ENCODE results near the gene POLR1C.

Gene POLR1C

DNA sequence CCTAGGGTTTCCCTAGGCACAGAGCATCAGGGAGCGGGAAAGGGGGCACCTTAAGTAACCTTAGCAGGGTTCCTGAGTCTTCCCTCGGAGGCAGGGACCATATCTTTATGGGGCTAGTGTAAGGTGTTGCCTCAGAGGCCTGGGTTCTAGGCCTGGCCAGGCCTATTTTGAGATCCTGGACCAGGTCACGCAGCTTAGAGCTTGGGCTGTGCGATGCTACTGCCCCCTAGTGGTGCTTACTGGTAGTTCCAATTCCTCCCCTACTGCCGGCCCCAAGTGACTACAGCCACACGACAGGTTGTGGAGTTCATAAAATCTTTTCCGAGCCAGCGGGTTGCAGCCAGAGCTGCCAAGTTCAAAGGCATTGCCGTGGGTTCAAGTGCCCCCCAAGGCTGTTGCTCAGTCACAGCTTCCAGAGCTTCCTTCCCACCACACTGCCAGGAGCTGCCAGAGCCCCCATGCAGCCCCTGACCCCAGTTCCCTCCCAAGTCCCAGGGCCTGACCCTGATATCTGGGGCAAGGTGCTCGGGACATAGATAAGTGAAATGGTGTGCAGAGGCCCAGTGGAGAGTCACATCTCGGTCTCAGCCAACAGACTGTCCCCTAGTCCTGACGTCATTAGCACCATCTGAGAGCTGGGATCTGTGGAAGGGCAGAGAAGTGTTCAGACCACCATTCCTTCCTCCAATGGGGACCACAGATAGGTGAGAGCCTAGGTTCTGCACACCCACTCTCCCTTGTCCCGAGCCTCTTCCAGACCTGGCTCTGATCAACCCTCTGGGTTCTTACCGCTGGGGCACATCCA, 10.0 kb upstream of the POLR1C start:
- TF ChIP-seq EP300 (IDR thresholded peaks at IDR 0.05; ENCODE audit: borderline replicate concordance): no peak
- TF ChIP-seq RAD21 (IDR thresholded peaks at IDR 0.05; ENCODE audit: low read depth): peak; percentile 94
- no peak for TF ChIP-seq ZBTB7A (IDR thresholded peaks at IDR 0.05; ENCODE audit: low read depth)
- no peak for TF ChIP-seq CREB1 (IDR thresholded peaks at IDR 0.05; ENCODE audit: low read depth)
- no peak for TF ChIP-seq CEBPB (IDR thresholded peaks at IDR 0.05)
- no peak for TF ChIP-seq TAF1 (IDR thresholded peaks at IDR 0.05; ENCODE audit: low read depth)
- TF ChIP-seq, protein P1, sequence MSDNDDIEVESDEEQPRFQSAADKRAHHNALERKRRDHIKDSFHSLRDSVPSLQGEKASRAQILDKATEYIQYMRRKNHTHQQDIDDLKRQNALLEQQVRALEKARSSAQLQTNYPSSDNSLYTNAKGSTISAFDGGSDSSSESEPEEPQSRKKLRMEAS (IDR thresholded peaks at IDR 0.05): no peak

DNA sequence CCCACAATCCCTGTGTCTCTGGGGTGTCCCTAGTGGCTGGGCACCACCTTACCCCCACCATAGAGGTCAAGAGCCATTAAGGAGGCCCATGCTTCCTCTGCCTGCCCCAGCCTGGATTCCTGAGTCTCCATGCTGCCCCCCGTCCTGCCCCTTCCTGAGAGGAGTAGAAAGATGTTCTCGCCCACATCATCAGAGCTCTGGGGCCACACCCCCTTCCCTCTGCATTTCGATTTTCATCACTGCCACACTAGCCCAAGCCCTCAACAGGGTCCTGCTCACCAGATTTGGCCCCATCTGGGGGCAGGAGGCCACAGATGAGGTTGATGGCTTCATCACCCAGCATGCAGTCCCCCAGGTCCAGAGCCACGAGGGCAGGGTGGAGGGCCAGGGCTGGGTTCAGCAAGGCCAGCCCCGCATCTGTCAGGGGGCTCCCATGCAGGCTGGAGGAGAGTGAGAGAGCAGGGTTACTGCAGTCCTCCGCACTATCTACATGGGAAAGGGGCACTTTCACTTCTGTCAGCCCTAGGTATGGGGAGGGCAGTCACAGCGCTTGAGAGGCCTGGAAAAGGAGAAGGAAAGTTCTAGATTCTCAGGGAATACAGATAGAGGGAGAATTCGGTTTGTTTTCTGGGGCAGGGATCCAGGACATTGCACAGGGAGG, 8.3 kb upstream of the POLR1C start:
- TF ChIP-seq CREB1 (IDR thresholded peaks at IDR 0.05; ENCODE audit: low read depth): no peak
- TF ChIP-seq RAD21 (IDR thresholded peaks at IDR 0.05; ENCODE audit: low read depth): no peak
- TF ChIP-seq, protein P2, sequence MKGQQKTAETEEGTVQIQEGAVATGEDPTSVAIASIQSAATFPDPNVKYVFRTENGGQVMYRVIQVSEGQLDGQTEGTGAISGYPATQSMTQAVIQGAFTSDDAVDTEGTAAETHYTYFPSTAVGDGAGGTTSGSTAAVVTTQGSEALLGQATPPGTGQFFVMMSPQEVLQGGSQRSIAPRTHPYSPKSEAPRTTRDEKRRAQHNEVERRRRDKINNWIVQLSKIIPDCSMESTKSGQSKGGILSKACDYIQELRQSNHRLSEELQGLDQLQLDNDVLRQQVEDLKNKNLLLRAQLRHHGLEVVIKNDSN (IDR thresholded peaks at IDR 0.05): no peak
- no peak for TF ChIP-seq CEBPB (IDR thresholded peaks at IDR 0.05)
- TF ChIP-seq TEAD4 (IDR thresholded peaks at IDR 0.05): no peak
- TF ChIP-seq NFIC (IDR thresholded peaks at IDR 0.05): no peak
- no peak for TF ChIP-seq EP300 (IDR thresholded peaks at IDR 0.05; ENCODE audit: borderline replicate concordance)
- TF ChIP-seq TAF1 (IDR thresholded peaks at IDR 0.05; ENCODE audit: low read depth): no peak
- TF ChIP-seq YY1 (IDR thresholded peaks at IDR 0.05; ENCODE audit: low read depth): no peak
- no peak for TF ChIP-seq TCF12 (IDR thresholded peaks at IDR 0.05; ENCODE audit: low read depth)
- no peak for TF ChIP-seq FOXM1 (IDR thresholded peaks at IDR 0.05; ENCODE audit: borderline replicate concordance, low read depth)
- TF ChIP-seq, protein P1 (IDR thresholded peaks at IDR 0.05): no peak

DNA sequence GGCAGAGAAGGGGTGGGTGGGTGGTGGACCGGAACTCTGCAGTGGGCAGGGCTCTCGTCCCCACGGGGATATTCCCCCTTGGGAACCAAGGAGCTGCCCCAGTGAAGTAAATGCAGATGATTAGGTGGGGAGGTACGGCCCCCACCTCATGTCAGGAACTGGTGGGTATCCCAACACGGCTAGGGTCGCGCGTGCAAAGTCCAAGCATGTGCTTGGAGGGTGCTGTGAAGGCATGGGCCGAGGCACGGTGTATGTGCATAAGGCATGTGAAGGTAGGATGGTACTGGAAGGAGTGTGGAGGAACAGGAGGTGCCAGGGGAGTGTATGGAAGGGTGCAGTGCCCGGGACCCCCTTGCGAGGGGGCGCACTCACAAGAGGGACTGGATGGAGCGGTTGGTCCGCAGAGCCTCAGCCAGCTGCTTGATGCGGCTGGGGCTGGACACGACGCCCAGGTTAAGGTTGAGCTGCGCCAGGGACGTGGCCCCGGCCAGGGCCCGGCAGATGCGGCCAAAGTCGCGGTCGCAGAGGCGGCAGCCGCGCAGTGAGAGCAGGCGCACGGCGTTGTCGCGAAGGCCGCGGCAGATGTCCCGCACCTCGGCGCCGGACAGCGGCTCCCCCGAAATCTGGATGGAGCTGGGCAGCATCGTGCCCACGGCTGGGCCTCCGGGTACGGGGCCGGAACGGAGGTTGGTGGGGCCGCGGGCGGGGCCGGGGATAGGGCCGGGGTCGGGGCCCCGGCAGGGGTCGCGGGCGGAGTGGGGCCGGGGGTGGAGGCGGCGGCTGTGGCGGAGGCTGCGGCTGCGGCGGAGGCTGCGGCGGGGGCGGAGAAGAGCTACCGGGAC, 7.5 kb upstream of the POLR1C start:
- TF ChIP-seq, protein P1 (IDR thresholded peaks at IDR 0.05): peak; percentile 26; the same call in 1 of the 2 replicates
- TF ChIP-seq ZBTB7A (IDR thresholded peaks at IDR 0.05; ENCODE audit: low read depth) (0 out of 2 replicates have a peak, but pooled peaks have one; percentile 1), TAF1 (IDR thresholded peaks at IDR 0.05; ENCODE audit: low read depth) (no peak; the same call in 1 of the 2 replicates)

DNA sequence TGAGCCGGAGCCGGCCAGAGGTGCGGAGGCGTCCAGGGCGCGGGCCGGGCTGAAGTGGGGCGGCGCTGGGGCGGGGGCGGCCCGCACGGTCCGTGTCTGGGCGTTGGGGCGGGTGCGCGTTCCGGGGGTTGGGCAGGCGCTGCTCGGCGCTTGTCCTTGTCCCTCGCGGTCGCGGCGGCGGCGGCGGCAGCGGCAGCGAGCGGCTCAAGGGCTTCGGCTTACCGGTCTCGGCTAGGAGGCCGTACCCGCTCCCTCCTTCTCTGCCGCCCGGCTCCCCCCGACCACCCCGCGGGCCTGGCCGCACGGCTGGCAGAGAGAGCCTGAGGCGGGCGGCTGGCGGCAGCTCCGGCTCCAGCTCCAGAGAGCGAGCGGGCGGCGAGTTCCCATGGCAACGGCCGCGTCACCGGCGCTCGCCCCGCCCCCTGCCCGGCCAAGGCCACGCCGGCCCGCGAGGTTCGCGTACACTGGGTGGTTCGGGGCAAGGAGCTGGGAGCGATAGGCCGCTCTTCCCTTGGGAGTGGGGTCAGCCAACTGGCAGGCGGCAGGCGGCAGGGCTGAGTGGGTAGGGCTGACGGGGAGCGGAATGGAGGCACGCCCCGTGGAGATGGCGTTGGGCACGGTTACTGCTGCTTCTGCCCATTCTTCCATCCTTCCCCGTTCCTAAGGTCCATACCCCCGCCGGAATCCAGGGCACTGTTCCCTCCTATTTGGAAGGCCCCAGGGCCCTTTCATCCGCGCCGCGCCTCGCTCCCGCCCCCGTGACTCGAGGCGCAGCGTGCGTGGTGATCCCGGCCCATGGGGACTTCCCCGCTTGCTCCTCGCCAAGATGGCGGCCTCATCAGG, 6.7 kb upstream of the POLR1C start, which contains the start of gene LRRC73:
Gene LRRC73, minus strand, starts transcription at position 363 of the 843 bp plus-strand sequence. CDS start 561 bp downstream, outside the sequence.
- TF ChIP-seq EGR1 (IDR thresholded peaks at IDR 0.05) (peak; percentile 77), CREB1 (IDR thresholded peaks at IDR 0.05; ENCODE audit: low read depth) (peak; percentile 41; the same call in 1 of the 2 replicates), FOXM1 (IDR thresholded peaks at IDR 0.05; ENCODE audit: borderline replicate concordance, low read depth) (no peak), TAF1 (IDR thresholded peaks at IDR 0.05; ENCODE audit: low read depth) (peak; percentile 21; the same call in 1 of the 2 replicates), NFIC (IDR thresholded peaks at IDR 0.05) (no peak)

DNA sequence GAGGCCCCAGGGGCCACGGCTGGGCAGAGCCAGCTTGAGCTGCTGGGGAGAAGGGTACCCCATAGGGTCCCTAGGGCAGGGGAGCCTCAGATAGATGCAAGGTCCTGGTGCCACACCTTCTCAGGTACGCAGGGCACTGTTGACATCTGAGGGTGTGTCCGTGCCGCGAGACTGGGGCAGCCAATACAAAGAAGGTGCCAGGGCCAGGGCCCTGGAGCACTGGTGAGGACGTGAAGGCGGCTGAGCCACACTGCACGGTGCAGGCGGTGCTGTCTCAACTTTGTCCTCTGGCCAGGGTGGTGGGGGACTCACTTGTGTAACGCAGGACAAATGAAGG, 6.1 kb upstream of the POLR1C start:
- TF ChIP-seq FOXM1 (IDR thresholded peaks at IDR 0.05; ENCODE audit: borderline replicate concordance, low read depth) (no peak), TEAD4 (IDR thresholded peaks at IDR 0.05) (no peak), ZBTB7A (IDR thresholded peaks at IDR 0.05; ENCODE audit: low read depth) (no peak), CEBPB (IDR thresholded peaks at IDR 0.05) (no peak), EGR1 (IDR thresholded peaks at IDR 0.05) (no peak), YY1 (IDR thresholded peaks at IDR 0.05; ENCODE audit: low read depth) (no peak), NFIC (IDR thresholded peaks at IDR 0.05) (no peak), RAD21 (IDR thresholded peaks at IDR 0.05; ENCODE audit: low read depth) (no peak), TCF12 (IDR thresholded peaks at IDR 0.05; ENCODE audit: low read depth) (no peak), EP300 (IDR thresholded peaks at IDR 0.05; ENCODE audit: borderline replicate concordance) (no peak), CREB1 (IDR thresholded peaks at IDR 0.05; ENCODE audit: low read depth) (no peak), TAF1 (IDR thresholded peaks at IDR 0.05; ENCODE audit: low read depth) (no peak)
- TF ChIP-seq, protein P3, sequence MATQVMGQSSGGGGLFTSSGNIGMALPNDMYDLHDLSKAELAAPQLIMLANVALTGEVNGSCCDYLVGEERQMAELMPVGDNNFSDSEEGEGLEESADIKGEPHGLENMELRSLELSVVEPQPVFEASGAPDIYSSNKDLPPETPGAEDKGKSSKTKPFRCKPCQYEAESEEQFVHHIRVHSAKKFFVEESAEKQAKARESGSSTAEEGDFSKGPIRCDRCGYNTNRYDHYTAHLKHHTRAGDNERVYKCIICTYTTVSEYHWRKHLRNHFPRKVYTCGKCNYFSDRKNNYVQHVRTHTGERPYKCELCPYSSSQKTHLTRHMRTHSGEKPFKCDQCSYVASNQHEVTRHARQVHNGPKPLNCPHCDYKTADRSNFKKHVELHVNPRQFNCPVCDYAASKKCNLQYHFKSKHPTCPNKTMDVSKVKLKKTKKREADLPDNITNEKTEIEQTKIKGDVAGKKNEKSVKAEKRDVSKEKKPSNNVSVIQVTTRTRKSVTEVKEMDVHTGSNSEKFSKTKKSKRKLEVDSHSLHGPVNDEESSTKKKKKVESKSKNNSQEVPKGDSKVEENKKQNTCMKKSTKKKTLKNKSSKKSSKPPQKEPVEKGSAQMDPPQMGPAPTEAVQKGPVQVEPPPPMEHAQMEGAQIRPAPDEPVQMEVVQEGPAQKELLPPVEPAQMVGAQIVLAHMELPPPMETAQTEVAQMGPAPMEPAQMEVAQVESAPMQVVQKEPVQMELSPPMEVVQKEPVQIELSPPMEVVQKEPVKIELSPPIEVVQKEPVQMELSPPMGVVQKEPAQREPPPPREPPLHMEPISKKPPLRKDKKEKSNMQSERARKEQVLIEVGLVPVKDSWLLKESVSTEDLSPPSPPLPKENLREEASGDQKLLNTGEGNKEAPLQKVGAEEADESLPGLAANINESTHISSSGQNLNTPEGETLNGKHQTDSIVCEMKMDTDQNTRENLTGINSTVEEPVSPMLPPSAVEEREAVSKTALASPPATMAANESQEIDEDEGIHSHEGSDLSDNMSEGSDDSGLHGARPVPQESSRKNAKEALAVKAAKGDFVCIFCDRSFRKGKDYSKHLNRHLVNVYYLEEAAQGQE (IDR thresholded peaks at IDR 0.05; ENCODE audit: low read depth): no peak
- TF ChIP-seq, protein P1 (IDR thresholded peaks at IDR 0.05): no peak
- TF ChIP-seq, protein P2 (IDR thresholded peaks at IDR 0.05): no peak

Measured in Ishikawa (cell line).